HCT116 (cell line): ENCODE results near the gene IMMP2L. TPM values are rescaled to one million over a fixed set of nuclear protein-coding genes. Genes with fewer than 3 reads are reported as not detected.

Experiments
- ATAC-seq: fragments of 200-7000 bp; cut with Tn5 transposase; 2 replicates; pipeline ENCODE4 v1.9.1; 2020; ENCODE audit warnings: mild to moderate bottlenecking, moderate library complexity
- BruUV-seq: library from RNA; stranded (reverse); fragments of 400-500 nt; replicated peaks from 2 replicates; lab custom pipeline; 2021; lab: Mats Ljungman, UMichigan
- CTCF ChIA-PET: fragments of 300-600 bp; sonication (Branson Sonifier 250); formaldehyde crosslinking; loops from one replicate; lab custom pipeline; 2021; ENCODE audit warnings: antibody characterized with exemption; lab: Charles Lee
- POLR2A ChIA-PET: fragments of 300-600, 350-600 bp; sonication (Branson Sonifier 250); formaldehyde crosslinking; loops from one replicate; lab custom pipeline; 2021; ENCODE audit warnings: antibody characterized with exemption; lab: Charles Lee
- RAD21 ChIA-PET, 2 experiments: fragments of 300-600 bp; sonication (Branson Sonifier 250); formaldehyde crosslinking; loops; one replicate each; lab custom pipeline; 2023; ENCODE audit warnings: low total read pairs in 2 of 2; ENCODE audit not compliant: uncharacterized antibody in 2 of 2, unreplicated experiment in 2 of 2, low non-redundant PET in 1 of 2; lab: Charles Lee
- DNase-seq: peaks from one replicate; pipeline ENCODE4 v3.0.0-alpha.2; 2010; ENCODE audit warnings: low read depth, low spot score
- H2AFZ ChIP-seq: fragments of 200-600 bp; shearing (Covaris generic), sonication (generic); 2 replicates; pipeline ENCODE4 v1.6.1; 2017; ENCODE audit warnings: low read depth, mixed run types, mixed read lengths, antibody characterized with exemption, low read length; ENCODE audit not compliant: poor library complexity, severe bottlenecking
- H3K27ac ChIP-seq: 2 replicates; pipeline ENCODE4 v1.5.1; 2012; ENCODE audit warnings: low read depth, low read length
- H3K27me3 ChIP-seq: fragments of 200-600 bp; sonication (generic); 2 replicates; pipeline ENCODE4 v1.6.1; 2016; ENCODE audit warnings: mixed run types, low read length, mixed read lengths; ENCODE audit not compliant: insufficient read depth
- H3K36me3 ChIP-seq, 2 experiments: fragments of 200-500 bp in 1 of 2; fragments of 200-600 bp in 1 of 2; sonication (Bioruptor generic) in 1 of 2; sonication (generic) in 1 of 2; 2 replicates each; pipeline versions ENCODE4 v1.5.1 to v1.6.1; 2014 to 2016; ENCODE audit warnings: low read length in 2 of 2, inconsistent platforms in 1 of 2, mixed read lengths in 1 of 2, mixed run types in 1 of 2; ENCODE audit not compliant: insufficient read depth in 2 of 2, control insufficient read depth in 1 of 2
- H3K4me1 ChIP-seq, 2 experiments: fragments of 200-600 bp in 1 of 2; sonication (generic) in 1 of 2; 2 replicates each; pipeline versions ENCODE4 v1.5.1 to v1.6.1; 2012 to 2017; ENCODE audit warnings: low read length in 2 of 2, inconsistent platforms in 1 of 2, mild to moderate bottlenecking in 1 of 2, mixed read lengths in 1 of 2, mixed run types in 1 of 2, moderate library complexity in 1 of 2; ENCODE audit not compliant: insufficient read depth in 2 of 2, control insufficient read depth in 1 of 2
- H3K4me2 ChIP-seq: fragments of 200-600 bp; sonication (generic); 2 replicates; pipeline ENCODE4 v1.6.1; 2017; ENCODE audit warnings: mixed run types, low read length, mixed read lengths
- H3K4me3 ChIP-seq, 2 experiments: fragments of 200-600 bp in 1 of 2; sonication (generic) in 1 of 2; replicated peaks in 1 of 2; 2 replicates each; pipeline ENCODE4 v1.5.1; 2011 to 2016; ENCODE audit warnings: low read length in 2 of 2, control low read depth in 1 of 2, low read depth in 1 of 2, mild to moderate bottlenecking in 1 of 2, mixed read lengths in 1 of 2, mixed run types in 1 of 2
- H3K79me2 ChIP-seq: fragments of 200-600 bp; sonication (generic); 2 replicates; pipeline ENCODE4 v1.6.1; 2017; ENCODE audit warnings: mild to moderate bottlenecking, mixed run types, low read length, moderate library complexity, mixed read lengths; ENCODE audit not compliant: insufficient read depth
- H3K9ac ChIP-seq: fragments of 200-600 bp; sonication (generic); 2 replicates; pipeline ENCODE4 v1.6.1; 2016; ENCODE audit warnings: low read length, mixed read lengths
- H3K9me2 ChIP-seq: fragments of 200-600 bp; sonication (generic), shearing (Covaris generic); 2 replicates; pipeline ENCODE4 v1.6.1; 2017; ENCODE audit warnings: mixed run types, mild to moderate bottlenecking, moderate library complexity; ENCODE audit not compliant: insufficient read depth
- H3K9me3 ChIP-seq, 2 experiments: fragments of 200-500 bp in 1 of 2; fragments of 200-600 bp in 1 of 2; sonication (Bioruptor generic) in 1 of 2; sonication (generic) in 1 of 2; 2 replicates each; pipeline ENCODE4 v1.6.1; 2014 to 2017; ENCODE audit warnings: low read length in 2 of 2, mixed read lengths in 2 of 2, inconsistent platforms in 1 of 2, low read depth in 1 of 2, mild to moderate bottlenecking in 1 of 2, mixed run types in 1 of 2, moderate library complexity in 1 of 2; ENCODE audit not compliant: control insufficient read depth in 1 of 2, insufficient read depth in 1 of 2
- H4K20me1 ChIP-seq: fragments of 200-600 bp; sonication (generic), shearing (Covaris generic); 2 replicates; pipeline ENCODE4 v1.6.1; 2017; ENCODE audit warnings: mixed run types, mild to moderate bottlenecking, moderate library complexity; ENCODE audit not compliant: insufficient read depth
- CBX3 ChIP-seq: IDR thresholded peaks from 2 replicates; pipeline ENCODE4 v1.6.1; 2012; ENCODE audit warnings: low read depth
- CEBPB ChIP-seq: IDR thresholded peaks from 2 replicates; pipeline ENCODE4 v1.6.1; 2012; ENCODE audit warnings: low read depth
- CTCF ChIP-seq, 3 experiments: fragments of 200-600 bp in 1 of 3; sonication (generic) in 1 of 3; IDR thresholded peaks in 2 of 3; conservative IDR thresholded peaks in 1 of 3; 2 replicates each; pipeline ENCODE4 v1.5.1; 2012 to 2017; ENCODE audit warnings: low read depth in 2 of 3, low read length in 2 of 3, antibody characterized with exemption in 1 of 3, borderline replicate concordance in 1 of 3, control low read depth in 1 of 3, mild to moderate bottlenecking in 1 of 3, mixed read lengths in 1 of 3, mixed run types in 1 of 3, moderate library complexity in 1 of 3; ENCODE audit not compliant: insufficient read depth in 1 of 3
- ELF1 ChIP-seq: IDR thresholded peaks from 2 replicates; pipeline ENCODE4 v1.6.1; 2012; ENCODE audit warnings: low read depth, borderline replicate concordance
- EZH2 ChIP-seq: fragments of 200-600 bp; sonication (generic); IDR thresholded peaks from 2 replicates; pipeline ENCODE4 v1.6.1; 2017; ENCODE audit warnings: antibody characterized with exemption, mixed run types
- EZH2phosphoT487 ChIP-seq: fragments of 200-600 bp; IDR thresholded peaks from 2 replicates; pipeline ENCODE4 v1.6.1; 2018; ENCODE audit warnings: antibody characterized with exemption, borderline replicate concordance
- FOSL1 ChIP-seq: IDR thresholded peaks from 2 replicates; pipeline ENCODE4 v1.6.1; 2012; ENCODE audit warnings: low read depth
- MAX ChIP-seq: IDR thresholded peaks from 2 replicates; pipeline ENCODE4 v1.6.1; 2012
- SIN3A ChIP-seq: IDR thresholded peaks from 2 replicates; pipeline ENCODE4 v1.6.1; 2012; ENCODE audit warnings: low read depth
- SRF ChIP-seq: IDR thresholded peaks from 2 replicates; pipeline ENCODE4 v1.6.1; 2012; ENCODE audit warnings: low read depth
- YY1 ChIP-seq: IDR thresholded peaks from 2 replicates; pipeline ENCODE4 v1.6.1; 2011; ENCODE audit warnings: low read length, low read depth, moderate library complexity, mild to moderate bottlenecking; ENCODE audit not compliant: insufficient replicate concordance; ENCODE audit errors: extremely low read depth
- ZBTB33 ChIP-seq: IDR thresholded peaks from 2 replicates; pipeline ENCODE4 v1.6.1; 2011; ENCODE audit warnings: mild to moderate bottlenecking, low read length, moderate library complexity; ENCODE audit not compliant: insufficient replicate concordance; ENCODE audit errors: extremely low read depth
- ZNF274 ChIP-seq: fragments of 200-500 bp; sonication (Bioruptor generic); IDR thresholded peaks from 2 replicates; pipeline ENCODE4 v1.6.1; 2014; ENCODE audit warnings: mild to moderate bottlenecking, low read depth, low read length, inconsistent platforms
- intact Hi-C: fragments of 100-400 bp; cut with micrococcal nuclease; formaldehyde crosslinking; loops from 2 replicates; pipeline ENCODE4 v1.10.0; 2022
- total RNA-seq: library from RNA; stranded (reverse); gene quantifications from one replicate; pipeline ENCODE4 v1.2.1, GENCODE V29; 2021; ENCODE audit not compliant: unreplicated experiment

IMMP2L gene
- total RNA-seq, 1 experiment from 2014 or later: 21.1 TPM

- no peak for TF ChIP-seq CEBPB
- TF ChIP-seq FOSL1: no peak
- TF ChIP-seq EZH2: no peak
Observed at GRCh38 chr7:110850224-110850623, 712.1 kb downstream of the IMMP2L start (continued).

- Histone ChIP-seq H3K4me1 (no peaks in the 10 kb centered on the region), H4K20me1 (no peaks in the 10 kb centered on the region), H3K9me3 (no peaks in the 10 kb centered on the region), H3K4me2 (no peak overlapping the region), H3K79me2 (no peaks in the 10 kb centered on the region), H3K27ac (no peak overlapping the region), H3K4me3 (no peak overlapping the region), H2AFZ (no peak overlapping the region), H3K27me3 (no peaks in the 10 kb centered on the region), H3K9ac (no peak overlapping the region), H3K9me2 (no peaks in the 10 kb centered on the region), H3K36me3 (no peaks in the 10 kb centered on the region)
- intact Hi-C loops: no loop called here
- RAD21 ChIA-PET: no interaction called here
- TF ChIP-seq SIN3A (no peak), ELF1 (no peak)
- ATAC-seq: no peak
- DNase-seq: no peak
- POLR2A ChIA-PET: no interaction called here
- CTCF ChIA-PET: no interaction called here
- BruUV-seq: no TSS peak
Observed at GRCh38 chr7:110842796-110843195, 719.5 kb downstream of the IMMP2L start.

- Histone ChIP-seq H2AFZ (no peak overlapping the region), H3K9me2 (no peaks in the 10 kb centered on the region), H3K36me3 (no peaks in the 10 kb centered on the region), H3K4me1 (no peaks in the 10 kb centered on the region), H3K9me3 (no peaks in the 10 kb centered on the region), H3K27ac (no peak overlapping the region), H3K27me3 (no peaks in the 10 kb centered on the region), H3K4me3 (no peak overlapping the region), H3K79me2 (no peaks in the 10 kb centered on the region), H4K20me1 (no peaks in the 10 kb centered on the region), H3K9ac (no peak overlapping the region), H3K4me2 (no peak overlapping the region)
- BruUV-seq: no TSS peak
- no peak for ATAC-seq
- DNase-seq: no peak
- intact Hi-C loops: no loop called here
- TF ChIP-seq ZBTB33 (no peak), SRF (no peak), FOSL1 (no peak), YY1 (no peak), MAX (no peak), CBX3 (no peak), EZH2 (no peak), CTCF (IDR thresholded peaks at IDR 0.05 in 2 of 3, conservative IDR thresholded peaks at IDR 0.05 in 1 of 3; ENCODE audit: borderline replicate concordance in 1 of 3, insufficient read depth in 1 of 3, low read depth in 2 of 3, low read length in 2 of 3) (no peak), EZH2phosphoT487 (no peak), ZNF274 (no peak), SIN3A (no peak)
- ChIA-PET CTCF (no interaction called here), POLR2A (no interaction called here), RAD21 (no interaction called here)
Observed at GRCh38 chr7:110841840-110842545, 720.3 kb downstream of the IMMP2L start.
